ENCODE results near the gene TCF4.

Gene TCF4

DNA sequence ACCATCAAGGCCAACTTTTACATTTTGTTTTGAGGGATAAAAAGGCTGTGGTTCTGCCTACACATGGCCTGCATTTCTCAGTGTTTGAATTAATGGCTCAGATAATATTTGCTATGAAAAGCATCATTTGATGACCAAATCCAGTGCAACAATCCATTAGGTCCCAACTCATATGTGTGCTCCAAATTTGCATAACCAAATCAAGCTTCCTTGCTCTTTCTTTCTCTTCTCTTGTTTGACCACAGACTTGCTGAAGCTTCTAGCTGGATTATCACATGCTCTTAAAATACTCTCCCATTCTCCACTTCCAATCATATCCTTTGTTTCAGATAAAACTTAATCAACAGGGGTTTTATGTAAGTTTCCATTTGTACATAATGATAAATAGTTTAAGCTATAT lies 147.0 kb downstream of the TCF4 start:
- DNase-seq (ENCODE audit: low spot score), result no peak

DNA sequence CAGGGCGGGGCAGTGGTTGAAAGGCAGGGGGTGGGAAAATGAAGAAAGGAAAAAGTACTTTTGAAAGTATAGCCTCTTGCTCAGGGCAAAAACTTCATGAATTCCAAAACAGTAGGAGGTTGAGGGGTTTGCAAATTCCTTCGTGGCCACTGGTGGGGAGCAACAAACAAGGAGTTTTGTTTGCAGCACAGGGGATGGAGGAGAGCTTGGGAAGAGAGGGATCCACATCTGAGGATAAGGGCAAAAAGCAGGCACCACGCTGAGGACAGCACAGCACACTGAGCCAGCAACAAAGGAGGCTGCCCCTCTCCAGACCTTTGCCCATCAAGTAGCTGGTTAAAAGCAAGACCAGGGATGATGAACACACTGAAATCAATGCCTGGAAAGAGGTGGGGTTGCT lies 148.9 kb downstream of the TCF4 start:
- peak; percentile 64 for DNase-seq (ENCODE audit: low spot score)

DNA sequence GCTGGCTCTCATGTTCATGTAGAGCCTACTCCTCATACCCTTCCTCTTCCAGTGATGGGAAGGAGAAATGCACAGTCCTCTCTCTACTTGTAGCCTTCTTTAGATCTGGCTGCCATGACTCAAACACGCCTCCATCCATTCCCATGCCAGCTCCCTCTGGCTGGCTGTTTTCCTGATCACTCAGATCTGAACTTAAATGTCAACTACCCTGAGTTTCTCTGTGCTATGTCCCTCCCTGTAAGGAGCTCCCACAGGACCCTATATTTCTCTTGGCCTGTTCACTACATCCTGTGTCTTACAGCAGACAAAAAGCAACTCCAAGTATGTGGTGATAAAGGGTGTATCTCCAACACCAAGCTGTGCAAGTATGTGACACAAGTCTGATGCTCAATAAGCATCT lies 152.4 kb downstream of the TCF4 start:
- DNase-seq (ENCODE audit: low spot score), result no peak

DNA sequence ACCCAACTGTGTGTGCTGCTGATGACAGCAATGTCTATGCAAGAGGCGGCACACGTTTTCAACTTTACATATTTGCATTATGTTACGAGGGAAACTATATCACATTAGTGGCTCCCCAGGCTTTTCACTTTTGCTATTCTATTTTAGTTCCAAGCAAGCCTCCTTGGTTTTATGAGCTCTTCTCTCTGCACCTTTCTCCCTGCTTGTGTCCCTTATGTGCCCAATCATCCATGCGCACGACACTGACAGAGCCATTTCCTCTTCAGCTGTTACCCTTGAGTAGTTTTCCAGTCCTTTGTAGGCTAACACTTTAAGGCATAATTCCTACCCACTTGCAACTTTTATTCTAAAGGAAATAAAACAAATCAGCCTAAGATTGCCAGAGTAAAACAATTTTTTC lies 154.3 kb downstream of the TCF4 start:
- DNase-seq (ENCODE audit: low spot score), result no peak

DNA sequence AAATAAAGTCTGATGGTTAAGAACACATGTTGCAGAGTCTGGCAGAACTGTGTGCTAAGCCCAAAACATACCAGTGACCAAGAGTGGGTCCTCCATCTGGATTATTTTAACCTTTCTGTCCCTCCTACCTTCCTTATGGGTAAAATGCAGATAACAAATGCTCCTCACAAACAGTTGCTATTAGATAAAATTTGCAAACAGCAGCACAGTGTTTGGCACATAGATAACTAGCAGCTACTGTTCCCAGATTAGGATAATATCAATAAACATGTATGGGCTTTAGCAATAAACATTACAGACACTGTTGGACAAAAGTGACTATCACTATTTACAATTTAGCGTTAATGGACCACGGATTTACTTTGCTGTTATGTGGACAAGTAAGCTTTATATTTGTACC lies 154.9 kb downstream of the TCF4 start:
- DNase-seq (ENCODE audit: low spot score), result no peak

DNA sequence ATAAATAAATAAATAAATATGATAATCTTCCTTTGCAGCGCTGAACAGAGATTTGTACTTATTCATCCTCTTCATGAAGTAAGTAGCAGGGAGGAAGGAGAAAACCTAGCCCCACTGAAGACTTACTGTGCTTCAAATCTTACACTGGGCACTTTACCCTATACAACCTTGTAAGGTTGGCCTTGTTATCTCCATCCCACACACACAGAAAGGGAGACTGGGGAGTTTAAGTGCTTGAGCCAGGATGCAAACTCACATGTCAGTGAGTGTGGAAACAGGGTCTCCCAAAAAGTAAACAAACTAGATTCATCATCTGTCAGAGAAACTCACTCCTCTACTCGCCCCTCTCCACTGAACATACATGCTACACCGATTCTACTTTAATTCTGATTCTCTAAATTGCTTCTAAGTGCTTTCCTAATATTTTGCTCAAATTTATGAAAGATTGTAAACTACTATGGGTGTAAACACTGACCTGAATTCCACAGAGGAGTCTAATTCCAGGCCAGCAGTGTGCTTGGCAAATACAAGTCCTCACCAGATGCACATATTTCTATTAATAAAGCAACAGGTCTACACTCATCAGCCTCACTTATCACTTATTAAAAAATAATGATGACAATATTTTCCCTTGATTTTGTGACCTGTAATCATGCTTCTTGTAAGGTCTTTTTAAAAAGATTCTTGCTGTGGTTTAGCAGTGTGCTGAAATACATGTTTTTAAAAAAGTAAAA lies 155.5 kb downstream of the TCF4 start:
- DNase-seq (ENCODE audit: low spot score), result no peak

DNA sequence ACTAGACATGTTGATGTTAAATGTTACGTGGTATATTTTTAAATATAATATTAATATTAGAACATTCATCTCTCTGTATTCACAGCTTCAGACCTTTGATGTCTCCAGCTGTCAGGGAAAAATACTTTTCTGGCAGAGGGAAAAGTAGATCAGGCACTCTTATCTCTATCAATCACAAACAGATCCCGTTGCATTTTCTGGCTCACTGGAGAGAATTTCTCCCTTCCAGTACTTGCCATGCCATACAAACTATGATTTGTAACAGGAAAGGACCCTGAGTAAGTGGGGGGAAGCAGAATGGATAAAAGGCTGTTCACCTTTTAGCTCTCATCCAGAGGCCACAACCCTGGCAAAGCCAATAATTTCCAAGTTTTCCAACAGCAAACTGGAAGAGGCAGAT lies 158.0 kb downstream of the TCF4 start:
- DNase-seq (ENCODE audit: low spot score), result no peak

DNA sequence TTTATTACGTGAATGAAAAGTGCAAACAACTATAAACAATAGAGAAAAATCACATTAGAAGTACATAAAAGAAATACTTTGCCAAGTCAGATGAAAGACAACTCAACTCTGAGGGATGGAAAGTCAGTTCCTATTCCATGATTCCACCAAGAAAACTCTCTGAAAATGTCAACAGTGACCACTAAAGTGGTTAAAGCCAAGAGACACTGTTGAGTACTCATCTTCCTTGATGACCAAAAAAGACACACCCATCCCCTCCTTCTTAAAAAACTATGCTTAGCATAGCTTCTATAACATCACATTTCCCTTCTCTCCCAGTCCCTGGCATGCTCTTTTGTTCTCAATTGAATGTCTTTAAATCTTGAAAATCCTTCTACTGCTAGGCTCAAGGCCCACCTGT lies 160.0 kb downstream of the TCF4 start:
- no peak for DNase-seq (ENCODE audit: low spot score)

DNA sequence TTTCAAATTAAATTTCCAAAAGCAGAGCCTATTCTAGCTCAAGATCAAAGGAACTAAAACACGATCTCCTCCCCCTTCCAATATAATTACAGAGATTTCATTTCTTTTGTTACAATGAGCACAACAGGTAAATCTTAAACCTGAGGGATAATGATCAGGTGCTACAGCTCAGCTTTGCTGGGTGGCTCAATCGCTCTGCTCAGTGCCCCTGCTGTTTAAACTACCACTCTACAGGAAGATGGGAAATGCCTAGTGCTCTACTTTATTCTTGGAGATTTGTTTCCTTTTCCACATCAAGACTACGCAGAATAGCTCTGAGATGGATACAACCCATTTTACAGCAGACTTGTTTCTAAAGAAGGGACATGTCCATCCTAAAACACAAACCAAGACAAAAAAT lies 162.3 kb downstream of the TCF4 start:
- DNase-seq (ENCODE audit: low spot score), result no peak

DNA sequence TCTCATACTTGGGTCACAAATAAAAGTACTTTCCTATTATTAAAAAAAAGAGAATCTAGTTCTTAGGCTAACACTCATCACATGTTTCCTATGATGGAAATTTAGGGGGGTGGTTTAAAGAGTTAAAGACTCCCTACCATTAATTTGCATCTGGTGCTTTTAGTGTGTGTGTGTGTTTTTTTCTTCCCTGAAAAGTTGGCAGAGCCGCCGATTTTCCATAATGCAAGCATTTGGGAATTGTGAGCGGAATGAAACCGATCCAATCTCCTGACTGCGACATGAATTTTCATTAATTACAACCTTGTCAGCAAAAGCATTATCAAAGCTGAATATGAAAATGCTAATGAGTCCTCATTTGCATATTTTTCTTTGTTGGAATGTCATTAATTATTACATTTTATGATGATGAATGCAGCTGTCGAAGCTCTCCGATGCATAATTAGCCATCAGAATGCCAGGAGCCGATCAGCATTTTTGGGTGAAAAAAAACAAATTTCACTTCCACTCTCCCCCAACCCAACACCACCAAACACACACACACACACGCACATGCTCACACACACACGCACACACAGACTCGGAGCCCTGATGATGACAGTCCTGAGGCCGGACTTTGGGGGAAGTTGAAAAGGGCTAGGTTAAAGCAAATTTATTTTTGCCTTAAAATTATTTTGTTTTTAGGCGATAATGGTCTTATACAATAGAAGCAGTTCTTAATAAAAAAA lies 165.4 kb downstream of the TCF4 start:
- no peak for DNase-seq (ENCODE audit: low spot score)

DNA sequence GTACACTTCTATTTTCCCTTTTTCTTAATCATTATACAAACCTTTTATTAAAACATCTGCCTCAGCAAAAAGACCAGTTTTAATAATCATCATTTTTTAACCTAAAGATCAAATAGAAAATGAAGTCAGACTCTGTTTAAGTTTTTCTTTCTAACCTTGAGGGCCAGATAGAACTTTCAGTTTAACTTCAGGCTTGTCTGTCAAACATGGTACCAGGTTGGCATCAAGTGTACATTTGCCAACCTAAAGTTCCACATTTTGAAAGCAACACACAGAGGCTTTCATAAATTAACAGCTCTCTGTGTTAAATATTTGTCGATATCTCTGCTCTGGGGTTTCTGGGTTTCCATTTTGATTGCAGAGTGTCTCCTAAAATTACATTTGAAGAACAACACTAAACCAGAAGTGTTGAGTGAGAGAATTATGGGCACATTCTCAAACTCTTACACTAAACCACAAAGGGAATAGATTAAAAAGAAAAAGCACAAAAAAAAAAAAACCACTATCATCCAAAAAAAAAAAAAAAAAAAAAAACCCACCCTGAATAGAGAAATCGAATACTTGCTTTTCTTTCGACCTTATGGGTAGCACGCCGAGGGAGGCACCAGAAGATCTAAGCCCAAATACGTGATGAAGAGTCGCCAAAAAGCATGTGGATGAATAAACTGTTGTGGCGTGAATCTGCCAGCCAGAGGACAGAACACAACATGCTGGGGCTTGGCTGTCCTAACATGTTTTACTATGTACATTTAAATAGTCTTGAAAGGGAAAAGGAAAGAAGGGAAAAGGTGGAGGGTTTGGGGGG lies 166.2 kb downstream of the TCF4 start:
- no peak for DNase-seq (ENCODE audit: low spot score)

DNA sequence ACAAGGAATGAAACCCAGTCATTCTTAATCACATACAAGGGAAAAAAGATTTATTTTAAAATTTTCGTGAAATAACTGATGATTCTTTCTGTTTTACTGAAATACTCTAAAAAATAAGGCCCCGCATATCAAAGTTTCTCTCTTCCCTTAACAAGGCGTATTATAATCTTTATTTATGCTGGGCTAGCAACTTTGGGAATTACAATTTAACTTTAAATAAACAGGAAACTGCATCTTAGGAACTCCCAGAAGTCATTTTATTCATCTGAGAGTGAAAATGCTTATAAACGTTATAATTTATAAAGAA lies 166.7 kb downstream of the TCF4 start:
- no peak for DNase-seq (ENCODE audit: low spot score)

DNA sequence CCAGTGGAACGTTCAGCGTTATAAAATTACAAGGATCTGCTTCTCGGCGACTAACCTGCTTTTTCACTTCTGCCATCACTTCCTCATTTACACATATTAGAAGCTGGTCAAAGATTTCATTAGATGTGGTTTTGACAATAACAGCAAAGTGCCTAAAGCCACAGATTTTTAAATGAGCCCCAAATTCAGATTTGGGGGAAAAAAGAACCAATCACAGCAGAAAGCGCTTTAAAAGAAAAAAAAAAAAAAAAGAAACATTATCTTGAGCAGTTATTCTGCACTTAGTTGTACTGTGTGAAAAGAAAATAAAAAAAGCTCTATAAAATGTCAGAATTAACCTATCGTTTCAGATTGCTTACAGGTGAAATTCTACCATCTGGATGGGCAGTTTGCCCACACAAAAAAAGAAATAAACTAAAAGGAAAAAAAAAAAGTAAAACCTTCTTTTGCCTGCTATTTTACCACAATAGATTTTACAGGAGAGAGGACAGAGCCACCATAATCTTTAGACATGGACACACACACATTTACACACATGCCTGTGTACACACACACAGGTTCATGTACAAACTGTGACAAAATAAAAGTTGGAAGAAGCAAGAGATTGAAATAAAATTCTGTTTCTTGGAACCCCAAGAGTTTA lies 167.2 kb downstream of the TCF4 start:
- no peak for DNase-seq (ENCODE audit: low spot score)

DNA sequence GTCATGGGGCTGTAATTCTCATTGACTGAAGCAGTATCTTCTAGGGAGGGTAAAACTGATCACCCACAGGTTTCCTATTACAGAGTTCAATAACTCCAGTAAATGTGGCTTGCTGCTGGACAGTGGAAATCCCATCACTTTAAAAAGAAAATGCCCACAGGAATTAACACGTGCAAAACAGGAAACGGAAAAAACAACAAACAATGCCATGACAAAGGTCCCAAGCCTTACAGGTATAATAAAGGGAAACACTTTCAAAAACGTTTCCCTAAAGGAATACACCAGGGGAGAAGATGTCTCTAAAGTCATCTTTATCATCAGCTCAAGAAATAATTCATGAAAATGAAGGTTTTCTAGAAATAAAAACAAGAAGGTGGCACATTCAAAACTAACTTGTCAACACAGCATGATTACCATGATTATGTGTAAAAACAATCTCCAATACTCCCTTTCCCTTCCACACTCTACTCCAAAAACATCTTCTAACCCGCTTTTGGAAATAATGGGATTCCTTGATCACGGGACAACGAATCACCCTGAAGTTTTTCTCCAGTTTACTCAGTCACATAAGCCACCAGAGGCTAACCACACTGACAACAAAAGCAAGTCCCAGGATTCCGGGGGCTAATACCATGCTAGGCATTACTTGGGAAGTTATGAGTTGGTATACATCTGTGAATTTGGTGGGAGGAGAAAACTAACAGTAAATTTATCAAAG lies 167.9 kb downstream of the TCF4 start:
- DNase-seq (ENCODE audit: low spot score), result no peak

DNA sequence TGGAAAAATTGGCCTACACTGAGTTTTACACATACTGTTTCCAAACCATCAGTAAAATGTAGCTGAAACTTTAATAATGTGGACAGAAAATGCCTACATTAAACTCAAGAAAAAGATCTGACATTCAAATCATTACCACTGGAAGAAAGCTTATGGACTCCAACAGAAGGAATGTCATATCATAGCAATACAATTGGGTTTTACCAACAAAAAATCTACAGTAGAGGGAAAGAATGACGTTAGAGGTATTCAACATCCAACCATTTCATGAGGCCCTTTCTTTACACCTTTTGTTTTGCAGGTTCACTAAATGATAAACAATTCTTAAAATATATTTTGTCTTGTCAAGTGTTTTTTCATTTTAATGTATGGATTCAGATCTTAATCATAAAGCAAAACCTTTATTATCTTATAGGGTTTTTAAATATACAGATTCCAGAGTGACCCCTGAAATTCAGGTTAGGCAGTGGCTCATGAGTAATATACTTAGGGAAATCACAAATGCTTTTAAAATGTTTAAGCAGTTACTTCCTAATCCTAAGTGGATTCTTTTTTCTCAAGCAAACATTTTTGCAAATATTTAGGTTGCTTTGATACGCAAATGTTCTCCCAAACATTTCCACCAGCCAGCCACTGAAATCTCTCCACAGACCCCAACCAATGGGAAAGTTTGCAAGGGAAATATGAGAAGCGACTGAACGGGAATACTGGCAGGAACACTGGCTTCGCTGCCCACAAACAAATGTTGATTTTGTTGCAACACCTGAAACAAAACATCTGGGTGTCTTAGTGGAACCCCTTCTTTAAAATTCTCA lies 168.7 kb downstream of the TCF4 start:
- DNase-seq (ENCODE audit: low spot score), result no peak

DNA sequence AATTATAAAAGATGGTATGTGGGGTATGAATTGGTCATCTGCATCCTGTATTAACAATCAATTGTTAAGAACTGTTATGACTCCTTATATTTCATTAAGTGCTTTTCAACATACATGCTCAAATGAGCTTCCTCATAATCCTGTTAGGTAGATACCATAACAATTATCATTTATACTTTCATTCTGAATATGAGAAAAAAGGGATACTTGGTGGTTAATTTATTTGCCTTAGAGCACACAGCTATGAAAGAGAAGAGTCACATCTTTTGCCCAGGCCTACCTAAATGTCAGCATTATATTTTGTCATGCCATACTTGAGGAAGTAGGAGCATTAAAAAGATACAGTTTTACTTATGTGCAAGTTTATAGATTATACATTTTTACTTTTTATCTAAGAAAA lies 169.6 kb downstream of the TCF4 start:
- DNase-seq (ENCODE audit: low spot score), result no peak

DNA sequence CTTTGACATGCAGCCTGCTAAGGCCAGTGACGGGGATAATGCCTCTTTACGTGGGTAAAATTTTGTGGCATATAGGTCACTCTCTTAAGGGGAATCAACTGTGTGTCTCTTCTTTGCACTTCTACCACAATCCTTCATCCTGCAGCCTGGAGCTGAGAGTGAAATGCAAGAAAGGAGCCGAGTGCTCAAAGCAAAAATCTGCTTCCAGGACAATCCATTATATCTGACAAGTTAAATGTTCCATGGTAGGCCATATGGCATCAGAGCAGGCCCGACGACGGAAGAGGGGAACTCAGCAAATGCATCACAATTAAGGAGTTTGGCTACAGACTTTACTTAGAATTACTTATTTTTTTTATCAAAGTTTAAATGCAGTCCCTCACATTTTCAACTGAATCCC lies 171.2 kb downstream of the TCF4 start:
- DNase-seq (ENCODE audit: low spot score), result no peak

DNA sequence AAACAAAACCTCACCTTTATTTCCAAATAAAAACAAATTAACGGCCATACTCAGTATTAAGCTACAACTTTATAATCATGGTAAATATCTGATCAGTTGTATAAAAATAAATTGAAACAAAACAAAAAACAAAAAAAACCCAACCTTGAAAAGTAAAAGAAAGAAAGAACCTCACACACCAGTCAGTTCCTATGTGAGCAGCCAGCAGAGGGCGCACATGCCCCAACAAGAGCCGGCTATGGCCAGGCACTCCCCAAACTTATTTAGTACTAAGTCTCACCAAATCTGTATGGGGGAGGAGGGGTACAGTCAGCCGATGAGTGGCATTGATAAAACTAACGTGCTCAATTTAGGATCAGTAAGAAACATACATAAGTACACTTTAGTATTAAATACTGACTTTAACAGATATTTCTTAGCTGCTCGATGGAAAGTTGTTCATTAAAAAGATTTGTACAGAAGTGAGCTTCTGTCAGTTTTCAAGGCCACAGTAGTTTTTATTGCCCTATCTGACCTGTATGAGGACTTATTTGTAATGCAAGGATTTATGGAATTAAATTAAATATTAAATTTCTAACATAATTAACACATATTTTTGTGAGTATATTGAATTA lies 172.6 kb downstream of the TCF4 start:
- peak; percentile 80 for DNase-seq (ENCODE audit: low spot score)

DNA sequence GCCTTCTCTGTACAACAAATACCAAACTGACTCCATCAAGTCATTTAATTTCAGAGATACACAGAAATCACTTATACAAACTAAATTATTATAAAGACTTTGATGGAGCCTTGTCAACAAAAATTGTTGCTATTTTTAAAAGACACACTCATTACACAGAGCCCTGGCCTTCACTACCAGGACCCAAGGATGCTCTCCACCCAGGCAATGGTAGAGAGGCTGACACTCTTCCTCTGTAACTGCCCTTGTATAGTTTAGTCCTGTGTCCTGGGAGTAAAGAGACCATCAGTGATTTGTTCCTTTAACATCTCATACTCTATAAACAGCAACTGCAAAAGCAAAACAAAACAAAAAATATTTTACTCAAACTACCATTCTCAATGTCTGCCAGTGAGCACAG lies 173.5 kb downstream of the TCF4 start:
- no peak for DNase-seq (ENCODE audit: low spot score)

DNA sequence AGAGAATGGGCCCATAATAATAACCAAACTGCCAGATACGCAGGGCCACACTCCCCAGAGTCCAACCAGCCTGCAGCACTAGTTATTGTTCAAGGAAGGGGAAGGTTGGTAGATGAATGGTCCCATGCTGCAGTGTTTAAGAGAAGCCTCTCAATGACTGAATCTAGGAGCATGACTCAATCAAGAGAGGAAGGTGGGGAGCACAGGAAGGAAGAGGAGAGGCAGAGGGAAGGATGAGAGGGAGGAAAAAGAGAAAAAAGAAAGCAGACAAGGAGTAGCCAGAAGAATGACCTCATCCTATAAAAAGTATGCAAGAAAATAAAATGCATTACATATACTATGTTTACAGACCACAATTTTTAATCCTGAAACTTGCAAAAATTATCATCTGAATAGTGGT lies 174.5 kb downstream of the TCF4 start:
- no peak for DNase-seq (ENCODE audit: low spot score)

All from ecto neural progenitor cell (in vitro differentiated cells).